COLO829 (cell line): ENCODE results near the gene KLHDC4.
"Not testable (repeated sequence)": the region's sequence is repeated elsewhere in the genome, so short reads cannot be mapped to it uniquely, and the experiment has no call there.

ENCODE experiments used
- DNase-seq: peaks from one replicate; pipeline ENCODE4 v3.0.0; 2012; ENCODE audit warnings: low spot score

The KLHDC4 gene

GRCh38 chr16:87742781-87743490 is 22.9 kb downstream of the KLHDC4 start:
- no peak for DNase-seq

GRCh38 chr16:87741700-87742415 is 23.9 kb downstream of the KLHDC4 start:
- no peak for DNase-seq

- DNase-seq = no peak
Measured at GRCh38 chr16:87740909-87741424, 24.8 kb downstream of the KLHDC4 start.

GRCh38 chr16:87740441-87740840 is 25.3 kb downstream of the KLHDC4 start:
- no peak for DNase-seq

GRCh38 chr16:87739801-87740200 is 26.0 kb downstream of the KLHDC4 start:
- DNase-seq = no peak

- no peak for DNase-seq
Measured at GRCh38 chr16:87736008-87736382, 29.8 kb downstream of the KLHDC4 start.

- no peak for DNase-seq
Measured at GRCh38 chr16:87735270-87736007, 30.3 kb downstream of the KLHDC4 start.

GRCh38 chr16:87734644-87735043 is 31.1 kb downstream of the KLHDC4 start:
- DNase-seq = no peak

GRCh38 chr16:87733190-87733589 is 32.6 kb downstream of the KLHDC4 start:
- no peak for DNase-seq

- DNase-seq = no peak
Measured at GRCh38 chr16:87731607-87732006, 34.2 kb downstream of the KLHDC4 start.

- no peak for DNase-seq
Measured at GRCh38 chr16:87729266-87729954, 36.4 kb downstream of the KLHDC4 start.

GRCh38 chr16:87728026-87728425 is 37.8 kb downstream of the KLHDC4 start:
- no peak for DNase-seq

- DNase-seq = no peak
Measured at GRCh38 chr16:87727346-87727745, 38.4 kb downstream of the KLHDC4 start.

GRCh38 chr16:87726577-87726976 is 39.2 kb downstream of the KLHDC4 start:
- DNase-seq = not testable (repeated sequence)

- peak; percentile 51 for DNase-seq
Measured at GRCh38 chr16:87725596-87726235, 40.1 kb downstream of the KLHDC4 start.

GRCh38 chr16:87724490-87725291 is 41.1 kb downstream of the KLHDC4 start:
- DNase-seq = no peak

- DNase-seq = peak; percentile 82
Measured at GRCh38 chr16:87723226-87723623, 42.6 kb downstream of the KLHDC4 start.

- DNase-seq = no peak
Measured at GRCh38 chr16:87722590-87723225, 43.1 kb downstream of the KLHDC4 start.

- DNase-seq = no peak
Measured at GRCh38 chr16:87721622-87722585, 43.9 kb downstream of the KLHDC4 start.
